ENCODE results near the gene COL4A2.
A peak's percentile ranks its signal among the peaks of the same experiment; 100 is the strongest.

The COL4A2 gene

DNA sequence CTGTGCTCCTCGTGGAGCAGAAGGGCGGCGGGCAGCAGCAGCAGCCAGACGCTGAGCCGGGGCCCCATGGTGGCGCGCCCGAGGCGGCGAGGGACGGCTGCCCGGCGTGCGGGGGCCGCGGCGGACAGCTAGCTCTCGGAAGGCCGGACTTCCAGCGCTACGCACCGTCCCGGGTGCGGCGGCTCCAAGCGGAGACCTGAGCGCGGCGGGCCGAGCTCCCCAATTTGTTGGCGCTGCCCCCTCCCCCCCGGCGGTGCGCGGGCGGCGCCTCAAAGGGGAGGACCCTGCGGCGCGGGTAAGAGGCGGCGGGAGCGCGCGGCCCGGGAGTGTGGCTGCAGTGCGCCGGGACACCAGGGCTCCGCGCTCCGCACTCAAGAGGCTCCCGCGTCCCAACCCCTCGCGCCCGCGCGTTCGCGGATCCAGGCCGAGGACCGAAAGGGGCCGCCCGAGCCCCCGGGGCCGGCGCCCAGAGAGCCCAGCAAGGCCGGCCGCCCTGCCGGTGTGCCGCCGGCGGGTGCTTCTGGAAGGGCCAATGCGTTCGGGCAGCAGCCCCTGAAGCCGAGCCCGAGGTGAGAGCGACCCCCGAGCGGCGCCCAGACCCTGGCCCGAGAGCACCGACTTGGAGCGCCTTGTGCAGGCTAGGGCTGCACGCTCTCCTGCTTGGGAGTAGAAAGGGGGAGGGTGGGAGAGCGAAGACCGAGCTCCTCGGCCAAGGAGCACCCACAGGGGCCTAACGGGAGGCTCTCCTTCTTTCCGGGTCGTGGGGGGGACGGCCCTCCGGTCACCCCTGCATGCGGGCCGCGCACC, at the start of gene COL4A2, which contains the start of gene COL4A1:
COL4A2 (plus strand) TSS at position 325 of the 807 bp plus-strand sequence. CDS start 620 bp downstream, outside the sequence.
COL4A1 (minus strand) TSS at position 198 of the 807 bp plus-strand sequence; CDS start at position 68, 130 bp downstream.
- DNase-seq, result peak; percentile 73

DNA sequence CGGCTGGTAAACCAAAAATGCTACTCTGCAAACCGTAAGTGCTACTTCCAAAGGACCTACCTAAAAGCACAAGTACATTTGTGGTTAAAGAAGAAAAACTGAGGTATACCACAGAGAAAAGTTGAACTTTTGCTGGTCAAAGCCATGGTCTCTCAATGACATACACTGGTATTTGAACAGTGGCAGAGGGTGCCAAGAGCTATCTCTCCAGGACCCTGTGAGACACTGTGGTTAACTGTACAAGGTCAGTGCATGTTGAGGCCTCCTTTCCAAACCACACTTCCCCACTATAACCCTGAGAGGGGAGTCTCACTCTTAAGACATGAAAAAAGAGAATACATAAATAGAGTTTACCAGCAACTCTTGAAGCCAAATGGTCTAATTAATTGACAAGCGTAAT, 49.7 kb upstream of the COL4A2 start:
- no peak for DNase-seq

DNA sequence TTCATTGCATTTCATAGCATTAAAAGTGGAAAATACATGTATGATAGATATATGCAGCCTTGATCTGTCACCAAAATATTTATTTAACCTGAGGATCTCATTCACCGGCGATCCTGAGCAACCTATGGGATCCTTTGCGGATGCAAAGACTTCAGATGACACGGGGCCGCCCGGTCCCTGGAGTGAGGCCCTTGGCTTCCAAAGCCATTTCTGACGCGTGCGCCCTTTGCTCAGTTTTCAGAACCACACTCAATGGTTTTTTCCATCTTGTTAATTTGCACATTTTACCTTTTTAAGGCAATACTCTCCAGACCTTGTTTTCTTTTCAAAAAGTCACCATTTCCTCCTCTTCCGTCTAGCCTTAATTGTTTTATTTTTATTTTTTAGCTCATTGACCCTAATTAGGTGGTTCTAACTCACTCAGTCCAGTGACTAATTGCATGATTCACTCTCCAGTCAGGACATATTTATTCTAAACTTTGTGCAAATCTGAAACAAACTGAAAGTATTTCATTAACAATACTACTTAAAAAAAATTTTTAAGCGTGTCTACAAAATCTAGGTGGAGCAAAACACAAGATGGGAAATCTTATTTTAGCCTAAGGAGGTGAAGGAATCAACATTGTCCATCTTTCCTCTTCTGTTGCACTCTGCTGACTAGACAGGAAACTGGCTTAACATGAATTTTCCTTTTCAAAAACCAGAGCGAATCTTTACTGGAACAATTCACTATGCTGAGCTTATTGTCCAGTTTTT, 48.0 kb upstream of the COL4A2 start:
- peak; percentile 39 for DNase-seq

DNA sequence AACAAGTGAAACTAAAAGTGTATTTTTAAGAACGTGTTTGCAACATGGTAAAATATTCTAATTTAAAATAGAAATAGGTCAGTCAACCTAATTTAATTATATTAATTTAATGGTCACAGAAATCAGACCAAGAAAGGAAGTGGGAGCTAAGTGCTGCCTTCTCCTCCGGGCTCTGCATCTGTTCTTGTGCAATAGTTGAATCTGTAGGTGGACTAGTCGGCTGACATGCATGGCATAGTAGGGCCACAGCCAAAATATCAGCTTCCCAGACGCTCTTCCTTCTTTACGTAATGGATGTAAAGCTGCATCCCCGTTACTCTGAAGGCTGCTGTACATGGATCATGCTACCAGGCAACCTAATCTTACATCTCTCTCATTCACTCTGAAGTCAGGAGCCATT, 47.4 kb upstream of the COL4A2 start:
- DNase-seq, result no peak

DNA sequence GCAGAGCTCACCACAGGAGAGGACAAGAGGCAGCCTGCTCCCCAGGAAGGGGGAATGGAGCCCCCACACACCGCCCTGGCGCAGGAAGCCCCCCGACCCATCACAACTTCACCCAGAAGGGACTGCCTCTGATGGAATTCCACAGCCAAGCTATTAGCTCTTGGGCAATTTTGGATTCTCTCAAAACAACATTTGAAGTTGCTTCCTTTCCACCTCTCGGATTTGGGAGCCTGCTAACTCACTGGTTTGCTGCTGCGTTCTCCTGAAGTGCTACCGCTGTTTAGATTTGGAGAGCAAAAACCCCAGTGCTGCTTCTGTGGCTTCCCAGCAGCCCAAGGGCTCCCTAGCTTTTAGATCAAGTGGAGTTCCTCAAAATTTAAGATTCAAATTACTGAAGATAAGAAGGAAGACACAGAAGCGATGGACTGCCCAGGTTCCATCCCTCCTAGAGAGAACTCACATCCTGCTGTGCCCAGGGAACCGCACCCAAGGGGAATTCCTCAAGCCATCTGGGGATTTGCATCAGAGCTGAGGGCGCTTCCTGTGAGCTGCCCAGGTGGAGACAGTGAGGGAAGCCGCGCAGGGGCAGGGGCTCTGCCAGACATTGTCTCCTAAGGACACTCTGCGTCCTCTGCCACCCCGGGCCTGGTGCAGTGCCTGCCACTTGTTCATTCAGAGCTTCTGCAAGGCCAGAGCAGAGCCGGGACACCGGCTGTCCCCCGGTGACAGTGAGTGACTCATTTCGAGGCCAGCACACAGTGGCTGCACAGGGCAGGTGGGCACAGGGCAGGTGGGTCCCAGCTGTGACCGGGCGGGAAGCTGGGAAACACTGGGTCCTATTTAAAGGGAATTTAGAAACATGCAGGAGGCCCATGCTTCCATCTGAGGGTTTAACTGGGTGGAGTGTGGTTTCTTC, 45.7 kb upstream of the COL4A2 start:
- DNase-seq, result no peak

DNA sequence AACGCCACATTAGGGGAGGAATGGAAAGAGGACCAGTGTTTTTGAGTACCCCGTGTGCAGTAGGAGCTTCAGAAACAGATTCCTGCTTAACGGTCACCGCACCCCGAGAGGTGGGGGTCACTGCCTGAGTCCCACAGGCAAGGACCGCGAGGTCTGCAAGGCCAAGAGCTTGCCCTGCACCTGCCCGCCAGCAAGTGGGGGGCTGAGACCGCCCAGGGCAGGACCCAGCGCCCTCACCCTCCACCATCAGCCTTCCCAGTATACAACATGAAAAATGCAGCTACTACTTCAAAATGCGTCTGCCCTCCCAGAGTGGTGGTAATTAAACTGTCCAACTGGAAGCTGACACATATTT, 45.0 kb upstream of the COL4A2 start:
- no peak for DNase-seq

DNA sequence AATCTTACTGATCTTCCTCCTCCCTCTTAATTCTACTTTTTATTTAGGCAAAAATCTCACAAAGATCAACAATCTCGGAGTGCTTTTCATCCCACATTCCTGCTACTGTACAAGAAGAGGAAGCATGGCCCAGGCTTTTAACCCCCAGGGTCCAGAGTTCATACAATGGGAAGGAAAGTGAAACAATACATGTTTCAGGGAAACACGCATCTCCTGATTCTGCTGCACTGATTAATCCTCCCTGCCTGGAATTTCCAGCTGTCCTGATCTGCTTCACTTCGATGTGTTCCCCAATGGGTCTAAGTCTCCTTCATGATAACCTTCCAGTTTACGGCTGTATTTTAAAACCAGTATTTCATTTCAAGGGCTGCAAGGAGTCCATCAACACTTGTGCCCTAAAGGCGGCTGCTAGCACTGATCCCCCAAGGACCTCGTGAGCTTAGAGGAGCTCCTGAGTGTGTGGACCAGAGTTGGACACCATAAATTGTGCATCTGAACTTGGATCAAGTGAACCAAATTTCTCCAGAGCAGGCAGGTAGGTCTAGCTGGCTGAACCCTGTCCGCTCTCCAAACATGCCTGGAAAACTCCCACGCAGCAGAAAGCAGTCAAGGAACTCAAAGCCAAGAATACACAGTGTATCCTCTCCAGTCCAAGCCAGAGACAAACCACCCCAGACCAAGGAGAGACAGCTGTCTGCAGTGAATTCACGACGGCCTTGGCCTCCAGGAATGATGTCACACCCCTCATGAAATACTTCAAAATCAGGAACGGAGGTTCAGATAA, 44.4 kb upstream of the COL4A2 start:
- DNase-seq, result no peak

DNA sequence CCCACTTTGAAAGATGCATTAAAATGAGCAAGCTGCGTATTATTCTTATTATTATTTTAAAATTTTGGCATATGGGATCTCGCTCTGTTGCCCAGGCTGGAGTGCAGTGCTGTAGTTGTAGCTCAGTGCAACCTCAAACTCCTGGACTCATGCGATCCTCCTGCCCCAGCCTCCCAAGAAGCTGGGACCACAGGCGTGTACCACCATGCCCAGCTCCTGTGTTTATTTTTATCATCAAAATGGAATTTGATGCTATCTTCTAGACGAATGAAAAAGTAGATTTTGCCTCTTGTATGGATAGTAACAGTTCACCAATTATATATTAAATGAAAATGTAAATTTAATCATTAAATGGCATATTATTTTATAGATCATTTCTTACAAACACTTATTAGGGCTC, 43.7 kb upstream of the COL4A2 start:
- DNase-seq, result no peak

DNA sequence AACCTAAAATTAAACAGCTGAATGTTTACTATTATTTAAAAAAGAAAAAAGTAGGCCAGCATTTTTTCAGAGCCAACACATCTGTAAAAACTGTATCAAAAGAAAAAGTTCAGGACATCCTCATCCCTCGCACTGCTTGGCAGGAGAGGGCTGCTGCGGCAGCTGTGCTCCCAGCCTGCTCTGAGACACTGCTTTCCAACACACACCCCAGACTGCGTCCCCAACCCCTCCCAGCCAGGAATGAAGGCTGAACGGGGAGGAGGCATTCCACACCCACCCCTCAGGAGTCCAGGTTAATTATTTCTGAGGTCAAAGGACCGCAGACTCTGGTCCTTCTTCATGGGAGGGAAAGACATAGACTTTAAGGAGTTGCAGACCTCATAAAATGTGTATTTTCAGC, 43.2 kb upstream of the COL4A2 start:
- DNase-seq, result no peak

DNA sequence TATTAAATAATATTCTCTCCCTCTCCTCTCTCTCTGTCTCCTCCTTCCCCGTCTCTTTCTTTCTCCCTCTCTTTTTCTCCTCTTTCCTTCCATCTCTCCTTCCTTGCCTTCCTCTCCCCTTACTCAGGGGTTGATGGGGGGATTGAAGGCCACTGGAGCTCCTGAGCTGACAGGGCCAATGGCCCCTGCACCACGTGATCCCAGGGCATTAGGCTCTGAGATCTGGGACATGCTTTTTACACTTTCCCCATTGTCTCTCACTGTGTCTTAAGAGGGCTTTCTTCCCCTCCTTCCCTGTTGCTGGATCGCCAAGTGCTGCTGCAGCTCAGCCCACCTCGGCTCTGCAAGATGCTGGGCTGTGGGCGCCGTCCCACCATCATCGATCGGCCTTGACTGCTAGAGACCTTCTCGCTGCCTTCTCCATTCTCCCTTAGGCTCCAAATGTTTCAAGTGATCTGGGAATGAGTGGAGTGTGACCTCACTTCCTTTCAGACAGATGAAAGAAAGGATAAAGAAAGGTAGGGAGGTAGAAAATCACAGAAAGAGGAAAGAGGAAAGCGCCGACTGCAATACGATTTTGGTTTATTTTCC, 42.3 kb upstream of the COL4A2 start:
- no peak for DNase-seq

DNA sequence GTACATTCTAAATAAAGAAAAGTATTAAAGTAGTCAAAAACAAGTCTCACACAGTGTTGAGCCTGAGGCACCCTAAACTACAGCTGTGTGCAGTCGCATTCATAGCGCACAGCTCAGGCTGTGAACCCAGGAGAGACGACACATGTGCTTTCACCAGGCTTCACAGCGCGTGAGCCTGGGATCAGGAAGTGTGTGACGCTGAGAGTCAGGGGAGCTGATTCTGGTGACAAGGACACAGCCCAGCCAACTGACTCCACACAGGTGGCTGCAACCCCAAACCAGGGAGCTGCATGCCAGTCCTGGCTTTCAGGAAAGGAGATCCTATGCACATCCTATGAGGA, 41.8 kb upstream of the COL4A2 start:
- no peak for DNase-seq

DNA sequence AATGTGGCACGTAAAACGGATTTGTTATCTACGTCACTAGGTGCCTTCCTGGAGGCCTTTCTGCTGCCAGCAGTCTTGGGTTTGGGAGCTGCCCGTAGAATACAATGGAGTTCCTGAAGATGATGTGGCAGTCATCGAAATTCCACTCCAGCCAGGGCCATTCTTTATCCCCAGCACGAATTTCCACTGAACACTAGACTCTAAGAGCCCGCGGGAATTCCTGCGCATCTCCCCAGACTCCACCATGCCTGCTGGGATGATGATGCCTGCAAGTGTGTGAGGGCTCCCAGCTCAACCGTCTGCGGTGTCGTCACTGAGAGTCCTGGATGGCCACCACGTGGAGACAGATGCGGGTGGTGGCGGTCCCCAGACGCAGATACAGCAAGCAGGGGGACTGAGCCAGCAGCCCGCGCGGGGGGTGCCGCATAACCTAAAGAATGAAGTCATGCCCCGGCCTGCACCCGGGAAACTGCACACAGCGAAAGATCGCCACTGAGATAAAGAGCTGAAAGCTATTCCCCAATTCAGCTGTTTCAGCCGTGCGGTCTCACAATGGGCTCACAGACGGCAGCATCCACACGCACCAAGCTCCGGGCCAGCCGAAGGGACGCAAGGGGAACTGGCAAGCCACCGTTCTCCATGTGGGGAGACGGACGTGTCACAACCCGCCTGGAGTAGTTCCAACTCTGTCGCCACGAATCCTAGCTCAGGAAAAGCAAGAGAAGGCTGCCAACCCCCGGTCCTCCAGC, 41.2 kb upstream of the COL4A2 start:
- no peak for DNase-seq

DNA sequence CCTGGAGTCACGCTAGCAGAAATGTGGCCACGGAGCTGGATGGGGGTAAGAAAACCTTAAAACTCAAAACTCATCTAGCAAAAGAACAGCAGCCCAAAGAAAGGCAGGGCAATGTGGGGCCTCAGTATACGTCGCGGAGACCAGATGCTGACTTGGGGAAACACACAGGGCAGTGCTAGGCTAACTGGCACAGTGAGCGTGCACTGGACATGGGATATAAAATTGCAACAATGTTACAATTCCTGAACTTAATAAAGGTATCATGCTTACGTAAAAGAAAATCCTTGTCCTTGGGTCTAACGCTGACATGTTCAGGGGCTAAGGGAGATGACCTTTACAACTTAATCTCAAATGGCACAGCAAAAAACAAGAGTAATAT, 40.7 kb upstream of the COL4A2 start:
- DNase-seq, result no peak

DNA sequence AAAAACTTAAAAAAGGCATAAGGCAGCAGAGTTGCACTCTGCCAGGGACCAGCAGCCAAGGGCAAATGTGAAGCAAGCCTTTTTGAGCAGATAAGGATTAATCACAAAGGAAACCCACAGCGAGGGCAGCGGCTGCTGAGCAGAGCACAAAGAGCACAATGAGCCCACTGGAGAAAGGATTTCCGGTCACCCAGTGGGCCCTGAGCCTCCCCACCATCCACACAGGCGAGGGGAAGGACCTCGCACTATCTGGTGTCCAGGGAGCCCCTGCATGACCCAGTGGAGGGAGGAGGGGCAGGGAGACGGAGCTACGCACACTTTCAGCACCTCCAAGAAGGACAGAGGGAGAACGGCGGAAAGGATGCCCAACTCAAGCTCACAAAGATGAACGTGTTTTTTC, 40.1 kb upstream of the COL4A2 start:
- no peak for DNase-seq

DNA sequence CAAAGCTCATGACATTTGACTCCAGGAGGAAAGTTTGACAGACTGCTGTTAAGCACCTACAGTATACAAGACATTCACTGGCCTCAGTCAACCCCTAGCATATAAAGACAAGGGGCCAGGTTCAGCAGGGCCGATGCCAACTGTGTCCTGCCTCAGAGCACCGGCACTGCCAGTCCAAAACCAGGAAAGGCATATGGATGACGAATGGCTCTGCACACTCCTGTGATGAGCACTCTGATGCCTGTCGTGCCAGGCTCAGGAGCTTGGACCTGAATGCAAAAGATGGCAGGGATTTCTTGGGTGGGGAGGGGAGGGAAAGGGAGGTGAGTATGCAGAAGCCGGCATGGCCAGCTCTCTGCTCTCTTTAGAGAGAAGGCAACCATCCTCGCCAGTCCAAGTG, 39.0 kb upstream of the COL4A2 start:
- DNase-seq, result no peak

DNA sequence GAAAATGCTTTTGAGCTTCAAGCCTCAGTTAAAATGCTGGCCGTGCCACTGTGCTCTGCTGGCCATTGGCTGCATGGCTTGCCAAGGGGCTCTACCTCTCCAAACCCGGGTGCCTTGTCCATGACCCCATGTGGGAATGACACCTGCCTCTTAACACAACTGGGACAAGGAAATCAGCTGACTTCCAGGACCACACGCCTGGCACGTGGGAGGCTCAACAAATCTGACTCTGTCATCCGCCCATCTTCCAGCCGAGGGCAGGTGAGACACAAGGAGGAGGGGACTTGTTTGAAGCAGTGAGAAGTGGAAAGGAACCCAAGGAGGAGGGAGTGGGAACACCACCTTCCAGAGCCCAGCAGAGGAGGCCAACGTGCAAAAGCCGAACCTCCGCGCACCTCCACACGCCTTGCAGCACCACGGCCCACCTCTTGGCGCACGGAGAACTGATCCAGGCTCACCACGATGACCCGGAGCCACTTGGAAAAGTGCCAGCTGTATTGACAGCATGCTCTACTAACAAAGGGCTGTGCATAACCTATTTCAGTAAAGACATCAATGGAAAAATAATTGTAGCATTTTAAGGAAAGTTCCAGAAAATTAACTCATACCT, 38.4 kb upstream of the COL4A2 start:
- DNase-seq, result no peak

DNA sequence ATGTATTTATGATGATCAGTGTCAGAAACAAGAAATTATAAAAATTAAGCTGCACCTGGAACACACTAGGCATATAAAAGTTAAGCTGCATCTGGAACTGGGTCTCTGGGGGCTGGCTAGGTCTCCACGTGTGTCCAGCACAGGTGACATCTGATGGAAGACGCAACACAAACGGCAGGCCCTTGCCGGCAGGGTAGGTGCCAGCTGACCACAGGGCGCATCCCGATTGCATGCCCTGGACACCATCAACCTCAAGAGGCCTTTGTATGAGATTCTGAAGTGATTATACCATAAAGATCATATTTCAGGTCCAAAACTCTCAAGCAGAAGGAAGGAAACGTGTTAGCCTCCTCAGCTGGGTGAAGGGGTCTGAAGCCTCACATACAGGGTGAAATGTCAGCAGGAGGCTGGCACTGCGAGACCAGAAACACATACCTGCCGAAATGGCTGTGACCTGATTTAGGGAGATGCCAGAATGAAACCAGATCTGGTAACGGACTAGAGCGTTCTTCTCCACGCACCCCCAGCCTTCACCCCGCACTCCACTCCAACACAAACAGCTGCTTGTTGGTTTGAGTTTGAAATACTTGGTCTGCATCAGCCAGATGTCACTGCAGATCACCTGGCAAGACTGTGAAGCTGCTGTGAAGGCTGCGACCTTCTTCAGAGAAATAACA, 37.4 kb upstream of the COL4A2 start:
- no peak for DNase-seq

DNA sequence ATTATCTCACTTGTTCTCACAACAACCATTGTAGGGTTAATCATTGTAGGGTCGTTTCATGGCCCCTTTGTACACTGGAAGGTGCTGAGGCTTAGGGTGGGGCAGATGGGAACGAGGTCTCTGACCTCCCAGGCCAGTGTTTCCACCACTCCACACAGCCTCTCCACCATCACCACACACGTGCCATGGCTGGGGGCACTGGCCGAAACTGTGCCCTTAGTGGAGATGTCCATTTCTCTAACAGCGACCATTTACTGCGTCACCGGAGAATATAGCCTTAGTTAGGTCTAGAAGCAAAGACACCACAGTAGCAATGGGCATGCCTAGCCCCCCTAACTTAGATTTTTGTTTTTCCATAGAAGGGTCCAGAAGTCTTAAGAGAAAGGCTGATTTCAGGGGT, 36.6 kb upstream of the COL4A2 start:
- DNase-seq, result no peak

DNA sequence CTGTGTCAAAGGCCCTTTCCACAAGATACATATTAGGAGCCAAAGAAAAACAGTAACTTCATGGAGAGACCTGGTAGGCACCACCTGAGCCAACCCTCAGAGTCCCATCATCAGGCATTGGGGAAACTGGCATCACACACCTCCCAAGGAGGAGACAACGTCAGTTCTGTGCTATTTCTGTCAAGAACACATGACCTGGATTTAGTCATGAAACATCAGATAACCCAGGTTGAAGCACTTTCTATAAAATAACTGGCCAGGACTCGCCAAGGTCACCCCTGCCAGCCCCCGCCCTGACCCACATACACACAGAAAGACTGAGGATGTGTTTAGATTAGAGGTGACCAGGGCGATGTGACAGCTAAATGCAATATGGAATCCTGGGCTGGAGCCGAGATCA, 35.8 kb upstream of the COL4A2 start:
- no peak for DNase-seq

DNA sequence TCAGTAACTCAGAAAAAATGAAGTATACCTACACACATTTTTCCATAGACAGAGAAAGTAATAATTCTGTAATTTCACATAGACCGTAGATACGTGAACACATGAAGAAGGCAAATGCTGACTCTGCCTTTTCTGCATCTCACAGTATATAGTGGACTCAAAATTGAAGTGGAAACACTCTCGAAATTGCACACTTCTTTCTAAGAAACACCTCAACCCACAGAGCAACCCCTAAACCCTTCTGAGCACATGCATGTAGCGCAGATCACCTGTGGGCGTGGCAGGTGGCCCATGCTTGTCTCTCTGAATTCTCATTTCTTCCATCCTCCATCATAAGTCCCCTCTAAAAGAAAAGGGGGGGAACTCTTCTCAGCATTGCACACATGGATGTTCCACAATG, 34.9 kb upstream of the COL4A2 start:
- DNase-seq, result no peak
